HG02610 (cell line): ENCODE data around the gene TBC1D3K.
"Not testable (repeated sequence)": the region's sequence is repeated elsewhere in the genome, so short reads cannot be mapped to it uniquely, and the experiment has no call there.

Experiments used
- ATAC-seq: cut with Tn5 transposase; IDR thresholded peaks from one replicate; pipeline ENCODE4 v1.9.1; 2021; ENCODE audit warnings: mild to moderate bottlenecking, moderate library complexity; ENCODE audit not compliant: unreplicated experiment

Gene TBC1D3K

GRCh38 chr17:37924115-37924514 is at the start of gene TBC1D3K:
Gene TBC1D3K, plus strand, starts transcription at chr17:37924415. Its CDS starts 1,585 bp downstream, at chr17:37926000.
- ATAC-seq: not testable (repeated sequence)

DNA sequence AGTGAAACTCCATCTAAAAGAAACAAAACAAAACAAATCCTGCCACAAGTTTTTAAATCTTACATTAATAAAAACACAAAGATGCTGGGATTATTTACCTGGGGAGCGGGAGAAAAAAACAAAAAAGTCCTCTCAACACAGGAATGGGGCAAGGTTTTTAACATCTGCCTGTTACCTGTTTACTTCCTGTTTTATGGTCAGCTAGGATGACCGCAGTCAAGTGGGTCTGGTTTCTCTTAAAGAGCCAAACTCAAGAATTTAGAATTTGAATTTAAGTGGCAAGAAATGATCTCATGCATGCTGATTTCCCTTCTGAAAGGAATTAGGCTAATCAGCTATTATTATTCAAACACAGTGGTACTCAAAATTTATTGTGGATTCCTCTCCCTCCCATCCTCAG is 39.7 kb upstream of the TBC1D3K start:
- no peak for ATAC-seq

DNA sequence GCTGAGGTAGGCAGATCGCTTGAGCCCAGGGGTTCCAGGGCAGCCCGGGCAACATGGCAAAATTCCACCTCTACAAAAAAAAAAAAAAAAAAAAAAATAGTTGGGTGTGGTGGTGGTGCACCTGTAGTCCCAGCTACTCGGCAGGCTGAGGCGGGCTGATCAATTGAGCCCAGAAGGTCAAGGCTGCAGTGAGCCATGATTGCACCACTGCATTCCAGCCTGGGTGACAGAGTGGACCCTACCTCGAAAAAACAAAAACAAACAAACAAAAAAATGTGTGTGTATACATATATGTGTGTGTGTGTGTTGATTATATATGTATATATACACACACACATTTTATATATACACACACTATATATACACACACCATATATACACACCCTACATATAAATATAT is 39.1 kb upstream of the TBC1D3K start:
- no peak for ATAC-seq

DNA sequence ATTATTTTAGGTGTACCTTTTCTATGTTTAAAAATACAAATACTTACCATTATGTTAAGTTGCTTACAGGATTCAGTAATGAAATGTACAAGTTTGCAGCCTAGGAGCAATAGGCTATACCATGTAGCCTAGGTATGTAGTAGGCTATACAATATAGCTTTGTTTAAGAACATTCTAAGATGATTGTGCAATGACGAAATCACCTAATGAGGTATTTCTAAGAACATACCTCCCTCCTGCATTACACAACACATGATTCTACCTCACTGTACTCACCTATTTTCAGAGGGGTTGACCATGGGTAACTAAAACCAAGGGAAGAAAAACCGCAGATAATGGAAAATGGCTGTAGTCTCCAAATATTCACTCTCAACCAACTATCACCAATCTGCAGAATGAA is 35.3 kb upstream of the TBC1D3K start:
- no peak for ATAC-seq

DNA sequence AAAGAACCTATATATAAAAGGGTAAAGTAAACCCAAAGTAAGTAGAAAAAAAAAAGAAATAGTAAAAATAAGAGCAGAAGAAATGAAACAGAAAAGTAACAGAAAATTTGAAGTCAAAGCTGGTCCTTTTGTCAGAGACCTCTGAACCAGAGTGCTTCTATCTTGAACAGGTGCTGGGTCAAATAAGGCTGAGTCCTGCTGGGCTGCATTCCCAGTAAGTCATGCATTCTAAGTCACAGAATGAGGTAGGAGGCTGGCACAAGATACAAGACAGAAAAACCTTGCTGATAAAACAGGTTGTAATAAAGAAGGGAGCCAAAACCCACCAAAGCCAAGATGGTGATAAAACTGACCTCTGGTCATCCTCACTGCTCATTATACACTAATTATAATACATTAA is 27.3 kb upstream of the TBC1D3K start:
- not testable (repeated sequence) for ATAC-seq
